Panc1 (cell line): Measurements from ENCODE around the gene ITPRIP. TPM values are rescaled to one million over a fixed set of nuclear protein-coding genes. Genes with fewer than 3 reads are reported as not detected.
A peak's percentile ranks its signal among the peaks of the same experiment; 100 is the strongest.

Source experiments
- ATAC-seq: fragments of 200-7000 bp; cut with Tn5 transposase; 2 replicates; pipeline ENCODE4 v1.9.1; 2020; ENCODE audit warnings: mild to moderate bottlenecking, moderate library complexity
- BruUV-seq: library from RNA; stranded (reverse); fragments of 400-500 nt; replicated peaks from 2 replicates; lab custom pipeline; 2021; lab: Mats Ljungman, UMichigan
- CTCF ChIA-PET: fragments of 300-600 bp; sonication (Branson Sonifier 250); formaldehyde crosslinking; loops from one replicate; lab custom pipeline; 2022; ENCODE audit warnings: antibody characterized with exemption; lab: Charles Lee
- POLR2A ChIA-PET: fragments of 300-600 bp; sonication (Branson Sonifier 250); formaldehyde crosslinking; loops from one replicate; lab custom pipeline; 2022; ENCODE audit warnings: antibody characterized with exemption; lab: Charles Lee
- DNase-seq: peaks from one replicate; pipeline ENCODE4 v3.0.0-alpha.2; 2010; ENCODE audit warnings: low read depth, low spot score
- H3K27ac ChIP-seq: 2 replicates; pipeline ENCODE4 v1.5.1; 2011; ENCODE audit warnings: mild to moderate bottlenecking, low read length, inconsistent platforms
- H3K27me3 ChIP-seq: fragments of 200-500 bp; sonication (Bioruptor generic); 2 replicates; pipeline ENCODE4 v1.6.0; 2014; ENCODE audit warnings: low read length, inconsistent platforms; ENCODE audit not compliant: control insufficient read depth, insufficient read depth
- H3K36me3 ChIP-seq: fragments of 200-500 bp; sonication (Bioruptor generic); 2 replicates; pipeline ENCODE4 v1.5.1; 2014; ENCODE audit warnings: inconsistent platforms, mild to moderate bottlenecking, low read length, moderate library complexity; ENCODE audit not compliant: control insufficient read depth, insufficient read depth
- H3K4me1 ChIP-seq: 2 replicates; pipeline ENCODE4 v1.5.1; 2011; ENCODE audit warnings: inconsistent platforms, mild to moderate bottlenecking, low read length, moderate library complexity; ENCODE audit not compliant: control insufficient read depth, insufficient read depth
- H3K4me3 ChIP-seq, 2 experiments: 2 replicates each; pipeline ENCODE4 v1.5.1; 2011 to 2012; ENCODE audit warnings: low read depth in 2 of 2, low read length in 2 of 2, mild to moderate bottlenecking in 2 of 2, inconsistent platforms in 1 of 2, moderate library complexity in 1 of 2
- H3K9me3 ChIP-seq: fragments of 200-500 bp; sonication (Bioruptor generic); 2 replicates; pipeline ENCODE4 v1.5.1; 2014; ENCODE audit warnings: low read depth, mild to moderate bottlenecking, inconsistent platforms, low read length, moderate library complexity; ENCODE audit not compliant: control insufficient read depth, insufficient read depth
- POLR2AphosphoS5 ChIP-seq: IDR thresholded peaks from 2 replicates; pipeline ENCODE4 v1.6.1; 2012; ENCODE audit warnings: mild to moderate bottlenecking, low read depth, low read length, moderate library complexity
- SIN3A ChIP-seq: IDR thresholded peaks from 2 replicates; pipeline ENCODE4 v1.6.1; 2012; ENCODE audit warnings: low read depth, mild to moderate bottlenecking, low read length, moderate library complexity, borderline replicate concordance; ENCODE audit not compliant: insufficient read depth
- TCF7L2 ChIP-seq: IDR thresholded peaks from 2 replicates; pipeline ENCODE4 v1.6.1; 2011; ENCODE audit warnings: mild to moderate bottlenecking, low read depth, low read length, inconsistent platforms
- in situ Hi-C: cut with HindIII; loops from 2 replicates; pipeline ENCODE4 v1.10.0; 2016; ENCODE audit warnings: low sequenced_read_pairs, low pct_unique_long_range_greater_than_20kb
- intact Hi-C: fragments of 100-400 bp; cut with micrococcal nuclease; formaldehyde crosslinking; loops from one replicate; pipeline ENCODE4 v1.10.0; 2022; ENCODE audit not compliant: unreplicated experiment
- total RNA-seq: library from RNA; stranded (reverse); gene quantifications from one replicate; pipeline ENCODE4 v1.2.1, GENCODE V29; 2021; ENCODE audit not compliant: unreplicated experiment
- TF ChIP-seq, protein P1 (sequence below): fragments of 450-650 bp; IDR thresholded peaks from 2 replicates; pipeline ENCODE4 v1.5.1; 2017; ENCODE audit warnings: mild to moderate bottlenecking
- TF ChIP-seq, protein P2 (sequence below), 2 experiments: IDR thresholded peaks; 2 replicates each; pipeline ENCODE4 v1.6.1; 2011 to 2012; ENCODE audit warnings: low read depth in 2 of 2, control low read depth in 1 of 2, low read length in 1 of 2, mild to moderate bottlenecking in 1 of 2, moderate library complexity in 1 of 2; ENCODE audit not compliant: insufficient read depth in 1 of 2

The ITPRIP gene
- total RNA-seq, 1 experiment from 2014 or later = 55.0 TPM

DNA sequence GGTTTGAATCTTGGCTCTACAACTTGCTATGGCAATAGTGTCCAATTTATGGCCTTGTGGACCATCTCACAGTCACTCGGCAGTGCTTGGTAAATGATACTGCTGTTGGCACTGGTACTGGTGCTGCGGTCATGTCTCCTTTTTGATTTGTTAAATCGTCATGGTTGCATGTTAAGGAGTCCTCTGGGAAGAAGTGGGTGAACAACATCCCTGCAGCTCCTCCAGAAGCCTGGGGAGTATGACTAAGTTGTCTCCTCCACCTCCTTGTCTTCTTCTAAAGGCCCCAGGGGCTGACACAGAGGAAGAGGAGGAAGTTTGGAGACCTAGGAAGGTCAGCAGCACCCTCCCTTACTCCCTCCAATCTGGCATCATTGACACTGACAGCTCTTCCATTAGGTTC lies 8.5 kb downstream of the ITPRIP start:
- POLR2A ChIA-PET = interaction anchor here (1.2 kb wide), 1 partner anchor 18 kb away, joined by 3 read pairs; no protein-coding TSS in a partner anchor
- no TSS peak for BruUV-seq
- Histone ChIP-seq H3K4me3 (peak overlapping the region in 1 of 2 experiments; percentile 32; a peak in 2 of 4 replicates), H3K4me1 (peaks cover 98% of the 10 kb centered on the region), H3K36me3 (no peaks in the 10 kb centered on the region), H3K27ac (peak overlapping the region; percentile 98), H3K27me3 (no peaks in the 10 kb centered on the region), H3K9me3 (no peaks in the 10 kb centered on the region)
- CTCF ChIA-PET = no interaction called here
- peak; percentile 3; the same call in 1 of the 2 replicates for ATAC-seq
- in situ Hi-C loops (no loop called here), intact Hi-C loops (no loop called here)
- DNase-seq = no peak
- no peak for TF ChIP-seq SIN3A
- no peak for TF ChIP-seq TCF7L2
- TF ChIP-seq, protein P1, sequence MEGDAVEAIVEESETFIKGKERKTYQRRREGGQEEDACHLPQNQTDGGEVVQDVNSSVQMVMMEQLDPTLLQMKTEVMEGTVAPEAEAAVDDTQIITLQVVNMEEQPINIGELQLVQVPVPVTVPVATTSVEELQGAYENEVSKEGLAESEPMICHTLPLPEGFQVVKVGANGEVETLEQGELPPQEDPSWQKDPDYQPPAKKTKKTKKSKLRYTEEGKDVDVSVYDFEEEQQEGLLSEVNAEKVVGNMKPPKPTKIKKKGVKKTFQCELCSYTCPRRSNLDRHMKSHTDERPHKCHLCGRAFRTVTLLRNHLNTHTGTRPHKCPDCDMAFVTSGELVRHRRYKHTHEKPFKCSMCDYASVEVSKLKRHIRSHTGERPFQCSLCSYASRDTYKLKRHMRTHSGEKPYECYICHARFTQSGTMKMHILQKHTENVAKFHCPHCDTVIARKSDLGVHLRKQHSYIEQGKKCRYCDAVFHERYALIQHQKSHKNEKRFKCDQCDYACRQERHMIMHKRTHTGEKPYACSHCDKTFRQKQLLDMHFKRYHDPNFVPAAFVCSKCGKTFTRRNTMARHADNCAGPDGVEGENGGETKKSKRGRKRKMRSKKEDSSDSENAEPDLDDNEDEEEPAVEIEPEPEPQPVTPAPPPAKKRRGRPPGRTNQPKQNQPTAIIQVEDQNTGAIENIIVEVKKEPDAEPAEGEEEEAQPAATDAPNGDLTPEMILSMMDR = no peak
- TF ChIP-seq, protein P2, sequence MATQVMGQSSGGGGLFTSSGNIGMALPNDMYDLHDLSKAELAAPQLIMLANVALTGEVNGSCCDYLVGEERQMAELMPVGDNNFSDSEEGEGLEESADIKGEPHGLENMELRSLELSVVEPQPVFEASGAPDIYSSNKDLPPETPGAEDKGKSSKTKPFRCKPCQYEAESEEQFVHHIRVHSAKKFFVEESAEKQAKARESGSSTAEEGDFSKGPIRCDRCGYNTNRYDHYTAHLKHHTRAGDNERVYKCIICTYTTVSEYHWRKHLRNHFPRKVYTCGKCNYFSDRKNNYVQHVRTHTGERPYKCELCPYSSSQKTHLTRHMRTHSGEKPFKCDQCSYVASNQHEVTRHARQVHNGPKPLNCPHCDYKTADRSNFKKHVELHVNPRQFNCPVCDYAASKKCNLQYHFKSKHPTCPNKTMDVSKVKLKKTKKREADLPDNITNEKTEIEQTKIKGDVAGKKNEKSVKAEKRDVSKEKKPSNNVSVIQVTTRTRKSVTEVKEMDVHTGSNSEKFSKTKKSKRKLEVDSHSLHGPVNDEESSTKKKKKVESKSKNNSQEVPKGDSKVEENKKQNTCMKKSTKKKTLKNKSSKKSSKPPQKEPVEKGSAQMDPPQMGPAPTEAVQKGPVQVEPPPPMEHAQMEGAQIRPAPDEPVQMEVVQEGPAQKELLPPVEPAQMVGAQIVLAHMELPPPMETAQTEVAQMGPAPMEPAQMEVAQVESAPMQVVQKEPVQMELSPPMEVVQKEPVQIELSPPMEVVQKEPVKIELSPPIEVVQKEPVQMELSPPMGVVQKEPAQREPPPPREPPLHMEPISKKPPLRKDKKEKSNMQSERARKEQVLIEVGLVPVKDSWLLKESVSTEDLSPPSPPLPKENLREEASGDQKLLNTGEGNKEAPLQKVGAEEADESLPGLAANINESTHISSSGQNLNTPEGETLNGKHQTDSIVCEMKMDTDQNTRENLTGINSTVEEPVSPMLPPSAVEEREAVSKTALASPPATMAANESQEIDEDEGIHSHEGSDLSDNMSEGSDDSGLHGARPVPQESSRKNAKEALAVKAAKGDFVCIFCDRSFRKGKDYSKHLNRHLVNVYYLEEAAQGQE (IDR thresholded peaks at IDR 0.05; ENCODE audit: insufficient read depth in 1 of 2, low read depth in 2 of 2, low read length in 1 of 2) = no peak
- no peak for TF ChIP-seq POLR2AphosphoS5

DNA sequence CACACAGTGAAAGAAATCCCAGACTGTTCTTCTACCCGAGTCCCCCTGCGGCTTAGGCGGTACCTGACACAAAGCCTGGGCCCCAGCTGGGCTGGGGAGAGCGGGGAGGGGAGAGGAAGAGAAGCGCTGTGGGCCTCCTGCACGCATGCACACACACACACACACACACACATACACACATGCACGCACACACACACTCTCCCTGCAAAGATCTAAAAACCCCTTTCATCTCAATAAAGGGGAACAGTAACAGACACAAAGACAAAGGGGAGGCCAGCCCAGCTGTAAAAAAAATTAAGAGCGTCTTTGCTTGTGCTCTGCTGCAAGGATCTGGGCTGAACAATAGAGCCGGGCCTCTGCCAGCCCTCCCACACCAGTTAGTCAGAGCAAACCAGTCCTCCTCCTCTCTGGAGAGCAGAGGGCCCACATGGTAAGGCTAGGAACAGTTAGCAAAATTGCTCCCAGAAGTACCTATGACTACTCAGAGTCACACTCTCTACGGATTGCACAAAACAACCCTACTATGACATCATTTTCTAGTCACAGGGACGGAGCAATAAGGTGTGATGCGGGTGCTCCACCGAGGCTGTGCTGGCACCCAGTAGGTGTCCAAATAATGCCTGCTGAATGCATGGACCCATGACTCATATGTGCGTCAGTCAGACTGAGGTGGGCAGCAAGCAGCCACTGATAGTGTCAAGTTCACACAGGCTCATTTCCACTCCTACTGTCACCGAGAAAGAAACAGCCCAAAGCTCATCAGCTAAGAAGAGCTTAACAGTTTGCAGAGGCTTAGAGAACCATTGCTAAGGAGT lies 9.2 kb downstream of the ITPRIP start:
- no peaks in the 10 kb centered on the region for H3K9me3 ChIP-seq
- TF ChIP-seq, protein P2 (IDR thresholded peaks at IDR 0.05; ENCODE audit: insufficient read depth in 1 of 2, low read depth in 2 of 2, low read length in 1 of 2) = no peak
- TF ChIP-seq SIN3A (0 out of 2 replicates have a peak, but pooled peaks have one; percentile 19), POLR2AphosphoS5 (peak; percentile 63), TCF7L2 (no peak)
- TF ChIP-seq, protein P1 = no peak
- no TSS peak for BruUV-seq
- in situ Hi-C loops (no loop called here), intact Hi-C loops (no loop called here)
- CTCF ChIA-PET = interaction anchor here (0.6 kb wide), 1 partner anchor 961 kb away, joined by 3 read pairs; no protein-coding TSS in a partner anchor
- peak overlapping the region; percentile 12 to 32 for H3K4me3 ChIP-seq
- POLR2A ChIA-PET = interaction anchor here (0.9 to 1.2 kb wide), 2 partner anchors 18 to 36 kb away, joined by 3 read pairs; no protein-coding TSS in a partner anchor
- H3K27me3 ChIP-seq = no peaks in the 10 kb centered on the region
- peaks cover 96% of the 10 kb centered on the region for H3K4me1 ChIP-seq
- H3K36me3 ChIP-seq = no peaks in the 10 kb centered on the region
- DNase-seq (peak; percentile 98), ATAC-seq (peak; percentile 71)
- H3K27ac ChIP-seq = peak overlapping the region; percentile 98
